ENCODE results near the gene FSTL4.

Gene FSTL4

GRCh38 chr5:133260715-133261114, 351.6 kb downstream of the FSTL4 start:
- DNase-seq (ENCODE audit: low read depth): no peak

DNA sequence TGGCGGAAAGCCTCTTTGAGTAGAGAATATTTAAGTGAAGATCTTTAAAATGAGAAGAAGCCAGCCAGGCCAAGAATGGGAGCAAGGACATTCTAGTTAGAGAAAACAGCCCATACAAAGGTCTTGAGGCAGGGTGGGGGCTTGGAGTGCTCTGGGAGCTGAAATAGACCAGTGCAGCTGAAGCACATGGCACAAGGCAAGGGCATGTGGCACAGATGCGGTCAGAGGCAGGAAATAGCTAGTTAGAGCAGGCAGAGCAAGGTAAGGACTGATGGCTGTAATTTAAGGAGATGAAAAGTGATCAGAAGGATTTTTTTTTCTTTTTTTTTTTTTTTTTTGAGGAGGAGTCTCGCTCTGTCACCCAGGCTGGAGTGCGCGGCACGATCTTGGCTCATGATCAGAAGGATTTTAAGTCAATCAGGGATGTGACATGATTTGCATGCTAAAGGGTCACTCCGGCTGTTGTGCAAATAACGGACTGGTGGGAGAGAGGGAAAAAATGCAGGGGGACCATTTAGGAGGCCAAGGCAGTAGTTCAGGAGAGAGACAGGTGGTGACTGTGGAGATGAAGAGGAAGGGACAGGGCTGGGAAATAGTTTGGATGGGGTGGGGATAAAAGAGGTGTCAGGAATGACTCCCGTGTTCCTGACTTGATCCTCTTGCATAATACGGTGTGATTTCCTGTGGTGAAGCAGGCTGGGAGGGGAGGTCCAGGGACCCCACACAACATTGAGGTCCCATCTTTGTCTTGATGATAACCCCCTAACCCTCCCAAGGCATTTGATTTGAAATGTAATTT, 352.9 kb downstream of the FSTL4 start:
- DNase-seq (ENCODE audit: low read depth): no peak

DNA sequence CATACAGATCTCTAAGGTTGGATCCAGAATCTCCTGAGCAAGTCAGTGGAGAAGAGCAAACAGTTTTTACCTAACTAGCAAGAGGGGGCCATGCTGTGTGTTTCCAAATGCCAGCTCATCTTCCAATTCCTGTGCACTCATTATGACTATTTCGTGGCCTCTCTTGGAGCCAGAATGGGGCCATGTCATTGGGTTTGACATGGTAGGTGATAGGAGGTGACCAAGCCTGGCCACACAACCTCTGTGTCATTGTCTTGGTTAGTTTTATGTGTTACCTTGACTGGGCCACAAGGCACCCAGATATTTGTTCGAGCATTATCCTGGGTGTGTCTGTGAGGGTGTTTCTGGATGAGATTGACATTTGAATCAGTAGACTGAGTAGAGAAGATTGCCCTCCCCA, 354.4 kb downstream of the FSTL4 start:
- DNase-seq (ENCODE audit: low read depth): no peak

- no peak for DNase-seq (ENCODE audit: low read depth)
Observed at GRCh38 chr5:133256276-133256675, 356.1 kb downstream of the FSTL4 start.

DNA sequence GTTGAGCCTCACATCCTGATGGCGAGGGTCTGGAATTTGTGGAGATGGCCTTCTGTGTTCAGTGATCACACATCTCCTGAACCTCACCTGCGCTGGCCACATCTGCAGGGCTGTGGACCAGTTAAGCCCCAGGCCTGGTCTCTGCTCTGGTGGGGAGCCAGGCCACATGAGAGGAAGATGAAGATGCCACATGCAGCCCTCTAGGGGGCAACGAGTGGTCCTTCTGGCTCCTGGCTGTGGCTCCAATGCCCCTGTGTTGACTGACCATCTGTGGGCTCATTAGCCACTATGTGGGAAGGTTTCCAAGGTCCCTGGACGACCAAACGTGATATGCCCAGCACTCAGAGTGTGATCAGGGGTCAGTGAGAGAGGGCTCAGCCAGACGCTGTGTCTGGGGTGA, 357.5 kb downstream of the FSTL4 start:
- DNase-seq (ENCODE audit: low read depth): no peak

GRCh38 chr5:133253671-133254070, 358.7 kb downstream of the FSTL4 start:
- no peak for DNase-seq (ENCODE audit: low read depth)

DNA sequence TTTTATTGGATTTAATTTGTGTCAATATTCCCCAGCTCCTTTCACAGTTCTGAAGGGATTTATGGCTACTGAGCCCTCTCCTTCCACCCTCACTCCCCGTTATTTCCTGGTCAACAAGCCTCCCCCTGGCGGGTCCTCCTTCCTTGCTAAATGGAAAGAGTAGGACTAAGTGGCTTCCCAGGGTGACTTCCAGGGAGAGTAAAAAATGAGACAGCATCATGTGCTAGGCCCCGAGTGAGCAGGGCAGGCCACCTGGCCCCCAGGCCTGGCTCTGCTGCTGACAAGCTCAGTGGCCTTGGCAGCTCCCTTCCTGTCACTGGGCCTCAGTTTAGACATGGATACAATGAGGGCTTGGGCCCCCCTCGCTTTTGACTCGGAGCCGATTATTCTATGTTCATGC, 359.3 kb downstream of the FSTL4 start:
- no peak for DNase-seq (ENCODE audit: low read depth)

DNA sequence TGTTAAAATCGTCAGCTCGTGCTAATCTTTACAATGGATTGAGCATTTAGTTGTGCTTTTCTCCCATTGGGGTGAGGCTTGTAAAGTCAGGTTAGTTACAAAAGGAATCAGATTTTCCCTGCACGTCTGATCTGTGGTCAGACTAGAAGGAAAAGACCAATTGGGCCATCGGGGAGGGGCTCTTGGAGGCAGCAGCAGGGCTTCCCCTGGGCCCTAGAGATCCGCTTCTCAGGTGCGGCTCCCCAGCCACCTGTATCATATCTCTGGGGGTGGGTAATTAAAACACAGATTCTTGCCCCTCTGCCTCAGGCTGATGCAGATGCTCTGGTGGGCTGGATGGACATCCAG, 360.2 kb downstream of the FSTL4 start:
- DNase-seq (ENCODE audit: low read depth): no peak

DNA sequence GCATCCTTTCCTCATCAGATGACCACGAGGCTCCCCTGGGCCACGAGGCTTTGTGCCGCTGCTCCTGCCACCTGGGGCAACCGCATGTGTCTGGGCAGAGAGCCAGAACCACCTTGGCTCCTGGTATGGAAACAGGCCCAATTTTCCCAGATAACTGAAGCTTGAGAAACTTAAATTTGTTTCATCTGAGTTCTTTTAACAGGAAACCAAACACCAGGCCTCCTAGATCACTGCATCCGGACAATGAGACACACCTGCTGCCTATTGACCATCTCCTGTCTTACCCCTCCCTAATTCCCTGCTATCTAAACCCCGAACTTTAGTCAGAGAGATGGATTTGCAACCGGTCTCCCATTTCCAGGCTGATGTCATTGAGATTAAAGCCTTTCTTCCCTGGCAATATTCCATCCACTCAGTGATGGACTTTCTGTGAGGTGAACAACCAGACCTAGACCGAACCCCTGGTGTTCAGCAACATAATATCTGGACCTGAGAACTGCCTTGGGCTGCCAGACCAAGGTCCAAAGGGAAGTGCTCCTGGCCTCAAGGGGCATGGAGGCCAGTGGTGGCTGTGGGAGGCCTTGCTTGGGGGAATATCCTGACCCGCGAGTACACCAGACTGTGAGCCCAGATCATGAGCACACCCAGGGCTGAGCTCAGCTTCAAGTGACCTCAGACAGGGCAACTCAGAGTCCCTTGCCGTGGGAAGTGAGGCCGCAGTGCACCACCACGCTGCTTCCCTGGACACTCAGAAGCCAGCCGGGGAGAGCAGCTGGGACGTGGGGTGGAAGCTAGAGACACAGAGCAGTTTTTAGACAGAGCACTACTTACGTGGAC, 360.8 kb downstream of the FSTL4 start:
- no peak for DNase-seq (ENCODE audit: low read depth)

DNA sequence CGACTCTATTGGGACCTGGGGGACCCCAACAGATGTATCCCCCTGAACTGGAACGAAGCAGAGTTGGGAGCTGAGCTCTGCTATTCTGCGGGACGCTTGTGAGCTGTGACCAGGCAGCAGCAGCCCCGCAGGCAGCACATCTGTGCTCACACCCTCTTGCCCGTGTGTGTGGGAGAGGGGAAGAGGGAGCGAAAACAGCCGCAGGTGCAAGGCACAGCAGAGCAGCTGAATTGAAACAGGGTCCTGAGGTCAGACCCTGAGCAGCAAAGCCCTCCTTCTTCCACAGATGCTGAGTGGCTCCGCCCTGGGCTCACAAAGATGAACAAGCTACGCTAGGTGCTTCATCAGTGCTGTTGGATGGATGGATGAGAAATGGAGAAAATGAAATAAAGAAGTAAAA, 361.8 kb downstream of the FSTL4 start:
- DNase-seq (ENCODE audit: low read depth): no peak

GRCh38 chr5:133249593-133249992, 362.7 kb downstream of the FSTL4 start:
- no peak for DNase-seq (ENCODE audit: low read depth)

- peak; percentile 59 for DNase-seq (ENCODE audit: low read depth)
Observed at GRCh38 chr5:133247881-133248624, 364.3 kb downstream of the FSTL4 start.

DNA sequence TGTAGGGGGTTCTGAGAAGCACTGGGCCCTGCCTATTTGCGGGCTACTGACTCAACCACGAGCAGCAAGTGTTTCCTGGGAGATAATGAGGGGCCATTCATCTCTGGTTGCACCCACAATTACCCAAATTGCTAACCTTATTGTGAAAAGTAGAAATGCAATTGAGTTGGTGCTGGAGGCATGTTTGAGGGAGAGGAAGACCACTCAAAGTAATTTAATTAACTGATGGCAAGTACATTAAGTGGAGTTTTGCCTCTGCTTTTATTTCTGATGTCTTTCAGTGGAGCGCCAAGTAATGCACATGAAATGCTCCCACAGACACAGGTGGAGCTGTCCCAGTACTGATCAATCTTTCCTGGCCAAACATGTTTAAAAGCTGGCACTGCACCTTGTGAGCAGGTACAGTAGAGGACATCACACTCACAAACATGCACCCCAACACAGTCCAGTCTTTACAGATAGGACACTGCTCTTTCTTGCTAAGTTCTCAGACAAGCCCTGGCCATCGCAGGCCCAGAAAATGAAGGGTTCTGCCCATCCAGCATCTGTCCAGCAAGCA, 365.1 kb downstream of the FSTL4 start:
- DNase-seq (ENCODE audit: low read depth): no peak

DNA sequence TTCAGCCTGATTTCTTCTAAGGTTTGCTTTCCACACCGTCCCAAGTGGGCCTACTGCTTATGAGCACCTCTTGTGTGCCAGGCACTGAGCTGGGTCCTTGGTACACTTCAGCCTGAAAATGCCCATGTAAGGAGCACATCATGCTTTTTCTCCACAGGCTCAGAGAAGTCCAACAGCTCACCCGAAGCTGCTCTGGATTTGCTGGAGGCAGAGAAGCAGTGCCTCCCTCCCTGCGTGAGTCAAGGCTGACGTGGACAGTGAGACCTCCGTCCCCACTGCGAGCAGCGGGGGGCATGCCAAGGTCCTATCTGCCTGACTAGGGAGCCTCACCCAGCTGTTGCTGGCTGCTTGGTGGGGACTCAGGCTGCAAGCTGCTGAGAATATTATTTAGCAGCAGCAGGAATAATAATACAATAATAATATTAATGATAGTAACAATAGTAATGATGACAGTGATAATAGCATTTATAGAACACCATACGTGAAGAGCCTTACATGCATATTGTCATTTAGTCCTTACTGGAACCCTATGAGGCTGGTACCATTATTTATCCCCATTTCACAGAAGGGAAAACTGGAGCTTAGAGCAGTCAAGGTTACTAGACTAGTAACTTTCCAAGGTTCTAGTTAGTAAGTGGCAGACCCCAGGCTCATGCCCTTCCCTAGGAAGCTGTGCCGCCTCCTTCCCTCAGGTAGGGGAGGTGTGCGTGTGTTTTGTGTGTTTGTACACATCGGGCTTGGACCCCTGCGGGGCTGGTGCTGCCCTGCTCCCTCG, 365.8 kb downstream of the FSTL4 start:
- no peak for DNase-seq (ENCODE audit: low read depth)

- no peak for DNase-seq (ENCODE audit: low read depth)
Observed at GRCh38 chr5:133246053-133246370, 366.3 kb downstream of the FSTL4 start.

DNA sequence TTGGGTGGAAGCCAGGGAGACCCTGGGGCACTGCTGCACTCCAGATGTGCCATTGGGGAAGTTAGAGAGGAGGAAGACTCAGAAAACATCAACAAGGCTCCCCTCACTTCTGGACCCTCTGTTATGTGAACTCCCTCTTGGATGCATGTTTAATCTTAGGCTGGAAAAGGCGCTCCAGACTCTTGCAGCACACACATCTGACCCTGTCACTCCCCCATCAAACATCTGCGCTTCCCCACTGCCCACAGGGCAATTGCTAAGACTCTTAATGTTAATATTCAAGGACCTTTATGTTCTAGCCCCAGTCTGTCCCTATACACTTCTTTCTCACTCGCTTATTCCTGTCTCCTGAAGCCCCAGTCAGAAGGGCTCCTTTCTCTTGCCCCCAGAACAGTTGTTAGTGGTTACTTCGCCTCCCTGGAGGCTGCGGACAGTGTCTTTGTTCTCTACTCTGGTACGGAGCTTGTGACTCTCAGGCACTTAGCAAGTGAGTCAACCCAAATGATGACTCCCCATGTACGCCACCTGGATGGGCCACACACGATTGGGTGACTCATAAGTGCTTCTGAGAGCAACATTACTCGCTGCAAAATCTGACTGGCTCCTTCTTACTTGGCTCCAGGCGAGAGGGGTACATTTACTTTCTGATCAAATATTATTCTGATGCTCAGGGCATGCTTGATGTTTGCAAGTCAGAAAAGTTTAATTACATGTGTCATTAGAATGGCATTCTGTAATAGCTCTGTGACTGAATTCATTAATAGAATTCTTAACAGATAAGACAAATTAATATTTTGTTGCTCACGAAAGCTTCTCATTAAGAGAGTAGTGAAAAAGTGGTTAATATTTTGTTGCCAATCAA, 366.9 kb downstream of the FSTL4 start:
- DNase-seq (ENCODE audit: low read depth): peak; percentile 84

DNA sequence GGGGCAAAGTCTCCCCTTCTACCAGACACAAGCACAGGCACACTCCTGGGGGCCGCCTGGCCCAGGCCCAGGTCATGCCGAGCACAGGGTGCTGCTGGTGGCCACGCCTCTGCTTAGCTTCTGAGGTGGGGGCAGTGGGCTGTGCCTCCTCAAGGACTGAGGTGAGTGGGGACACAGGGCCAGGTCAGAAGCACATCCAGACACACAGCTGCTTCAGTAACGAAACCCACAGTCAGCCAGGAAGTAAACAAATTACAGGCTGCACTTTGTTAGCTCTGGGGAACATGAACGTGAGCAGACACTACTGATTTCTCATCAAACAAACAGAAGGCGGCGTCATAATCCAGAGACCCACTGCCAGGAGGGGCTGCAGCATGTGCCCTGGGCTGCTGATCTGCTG, 368.1 kb downstream of the FSTL4 start:
- no peak for DNase-seq (ENCODE audit: low read depth)

- no peak for DNase-seq (ENCODE audit: low read depth)
Observed at GRCh38 chr5:133243196-133243595, 369.1 kb downstream of the FSTL4 start.

DNA sequence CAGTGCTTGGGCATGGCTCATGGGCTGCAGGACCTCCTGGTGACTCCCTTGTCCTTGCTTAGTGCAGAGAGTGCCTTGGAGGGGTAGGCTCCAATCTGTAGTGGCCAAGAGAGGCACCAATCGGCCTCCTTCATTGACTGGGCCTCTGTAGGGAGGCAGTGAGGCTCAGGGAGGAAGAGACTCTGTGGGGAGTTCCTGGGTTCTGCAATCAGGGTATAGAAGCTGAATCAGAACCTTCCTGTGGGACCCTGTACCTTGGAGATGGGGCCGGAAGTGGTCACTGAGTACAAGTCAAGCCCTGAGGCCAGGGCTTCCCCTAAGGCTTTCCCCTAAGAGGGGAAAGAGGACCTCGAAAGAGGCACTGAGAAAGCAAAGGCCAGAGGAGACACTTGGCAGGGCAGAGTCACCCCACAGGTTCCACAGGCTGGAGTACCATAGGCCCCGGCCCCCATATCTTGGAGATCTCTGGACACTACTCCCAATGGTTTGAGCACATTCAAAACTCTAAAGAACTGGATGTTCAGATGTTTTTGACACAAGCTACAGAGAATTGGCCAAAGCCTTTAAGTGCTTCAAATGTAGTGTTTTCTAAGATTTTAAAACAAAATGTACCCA, 370.0 kb downstream of the FSTL4 start:
- no peak for DNase-seq (ENCODE audit: low read depth)
